Measurements from ENCODE around the gene SLC38A9. TPM values are rescaled to one million over a fixed set of nuclear protein-coding genes. Genes with fewer than 3 reads are reported as not detected.

The SLC38A9 gene
- total RNA-seq, 4 donors from 2014 or later, result 15.0 to 48.6 (median 32.3) TPM

- peaks cover 39 to 64% (median 52%) of the 10 kb centered on the region in 4 donors for H3K4me1 ChIP-seq
- no peak for TF ChIP-seq POLR2A (IDR thresholded peaks at IDR 0.05)
- TF ChIP-seq POLR2AphosphoS5 (IDR thresholded peaks at IDR 0.05), result no peak
- no peak for TF ChIP-seq EP300 (IDR thresholded peaks at IDR 0.05; ENCODE audit: low read depth)
- no peak for TF ChIP-seq CTCF (IDR thresholded peaks at IDR 0.05)
- H3K4me3 ChIP-seq, result no peak overlapping the region
- intact Hi-C loops (cut with DNase I; ENCODE audit: low total_unique reads), result loop anchor here (5.0 to 10.0 kb wide), 2 partner anchors 34 to 67 kb away; partner anchors contain the start of gene PLPP1
- DNase-seq, result no peak
- no peaks in the 10 kb centered on the region for H3K9me3 ChIP-seq
- no peaks in the 10 kb centered on the region for H3K27me3 ChIP-seq
- WGBS, 2 donors (ENCODE audit: low coverage in 1 of 2), result 18 to 37% methylated on average over 1 of the region's 1 CpG
- no peaks in the 10 kb centered on the region for H3K36me3 ChIP-seq
- H3K27ac ChIP-seq, result peak overlapping the region; percentile 92 to 94 (median 93)
- in situ Hi-C loops (cut with MboI; ENCODE audit: low pct_ligation_motif_present in 1 of 4, low pct_unique_long_range_greater_than_20kb in 1 of 4, low sequenced_read_pairs in 3 of 4), result no loop called here
Observed at GRCh38 chr5:55601628-55602027, 110.5 kb downstream of the SLC38A9 start.

- in situ Hi-C loops (cut with MboI; ENCODE audit: low pct_ligation_motif_present in 1 of 4, low pct_unique_long_range_greater_than_20kb in 1 of 4, low sequenced_read_pairs in 3 of 4), result no loop called here
- Histone ChIP-seq H3K27me3 (no peaks in the 10 kb centered on the region), H3K9me3 (no peaks in the 10 kb centered on the region), H3K4me1 (peaks cover 39 to 64% (median 53%) of the 10 kb centered on the region in 4 donors), H3K27ac (peak overlapping the region; percentile 92 to 94 (median 93)), H3K36me3 (no peaks in the 10 kb centered on the region), H3K4me3 (no peak overlapping the region)
- intact Hi-C loops (cut with DNase I; ENCODE audit: low total_unique reads), result loop anchor here (5.0 to 10.0 kb wide), 2 partner anchors 34 to 66 kb away; partner anchors contain the start of gene PLPP1
- TF ChIP-seq POLR2AphosphoS5 (IDR thresholded peaks at IDR 0.05), result peak; percentile 68 to 86 (median 83)
- no peak for TF ChIP-seq EP300 (IDR thresholded peaks at IDR 0.05; ENCODE audit: low read depth)
- TF ChIP-seq POLR2A (IDR thresholded peaks at IDR 0.05), result peak; percentile 12
- WGBS, 2 donors (ENCODE audit: low coverage in 1 of 2), result 16 to 29% methylated on average over 3 to 8 of the region's 8 CpGs
- DNase-seq, result peak; percentile 85
Observed at GRCh38 chr5:55601204-55601618, 110.9 kb downstream of the SLC38A9 start.

GRCh38 chr5:55600497-55601203, 111.5 kb downstream of the SLC38A9 start:
- Histone ChIP-seq H3K27ac (peak overlapping the region; percentile 92 to 94 (median 93)), H3K9me3 (no peaks in the 10 kb centered on the region), H3K36me3 (no peaks in the 10 kb centered on the region), H3K4me1 (peaks cover 39 to 64% (median 53%) of the 10 kb centered on the region in 4 donors), H3K4me3 (peak overlapping the region in 1 of 4 donors; percentile 31), H3K27me3 (no peaks in the 10 kb centered on the region)
- WGBS, 2 donors (ENCODE audit: low coverage in 1 of 2), result 11 to 13% methylated on average over 6 of the region's 6 CpGs
- intact Hi-C loops (cut with DNase I; ENCODE audit: low total_unique reads) (loop anchor here (5.0 to 10.0 kb wide), 2 partner anchors 33 to 66 kb away; partner anchors contain the start of gene PLPP1), in situ Hi-C loops (cut with MboI; ENCODE audit: low pct_ligation_motif_present in 1 of 4, low pct_unique_long_range_greater_than_20kb in 1 of 4, low sequenced_read_pairs in 3 of 4) (no loop called here)
- DNase-seq, result no peak
- TF ChIP-seq CTCF (IDR thresholded peaks at IDR 0.05) (no peak), POLR2AphosphoS5 (IDR thresholded peaks at IDR 0.05) (no peak), POLR2A (IDR thresholded peaks at IDR 0.05) (no peak), EP300 (IDR thresholded peaks at IDR 0.05; ENCODE audit: low read depth) (no peak)

GRCh38 chr5:55600086-55600485, 112.0 kb downstream of the SLC38A9 start:
- in situ Hi-C loops (cut with MboI; ENCODE audit: low pct_ligation_motif_present in 1 of 4, low pct_unique_long_range_greater_than_20kb in 1 of 4, low sequenced_read_pairs in 3 of 4), result no loop called here
- H3K9me3 ChIP-seq, result no peaks in the 10 kb centered on the region
- TF ChIP-seq POLR2AphosphoS5 (IDR thresholded peaks at IDR 0.05), result no peak
- TF ChIP-seq EP300 (IDR thresholded peaks at IDR 0.05; ENCODE audit: low read depth), result no peak
- no peak for TF ChIP-seq POLR2A (IDR thresholded peaks at IDR 0.05)
- peak overlapping the region; percentile 92 to 94 (median 93) for H3K27ac ChIP-seq
- WGBS, 2 donors (ENCODE audit: low coverage in 1 of 2), result 29 to 53% methylated on average over 1 to 3 of the region's 3 CpGs
- intact Hi-C loops (cut with DNase I; ENCODE audit: low total_unique reads), result loop anchor here (5.0 to 10.0 kb wide), 2 partner anchors 33 to 65 kb away; partner anchors contain the start of gene PLPP1
- DNase-seq, result no peak
- peaks cover 39 to 64% (median 53%) of the 10 kb centered on the region in 4 donors for H3K4me1 ChIP-seq
- peak overlapping the region in 1 of 4 donors; percentile 31 for H3K4me3 ChIP-seq
- H3K36me3 ChIP-seq, result no peaks in the 10 kb centered on the region
- H3K27me3 ChIP-seq, result no peaks in the 10 kb centered on the region

Measured in transverse colon (tissue), 4 donors.